A549 (cell line): ENCODE results near the gene ASIC2.

ENCODE experiments used
- HOXB13 ChIP-seq: fragments of 250-450 bp; sonication (Bioruptor Pico); IDR thresholded peaks from 2 replicates; pipeline ENCODE4 v1.5.0; 2020; ENCODE audit warnings: low read depth, mild to moderate bottlenecking, moderate library complexity
- TF ChIP-seq, protein P1 (sequence below): fragments of >200 bp; sonication (Bioruptor Twin); formaldehyde crosslinking; IDR thresholded peaks from 3 replicates; pipeline ENCODE4 v1.5.1; 2016

DNA sequence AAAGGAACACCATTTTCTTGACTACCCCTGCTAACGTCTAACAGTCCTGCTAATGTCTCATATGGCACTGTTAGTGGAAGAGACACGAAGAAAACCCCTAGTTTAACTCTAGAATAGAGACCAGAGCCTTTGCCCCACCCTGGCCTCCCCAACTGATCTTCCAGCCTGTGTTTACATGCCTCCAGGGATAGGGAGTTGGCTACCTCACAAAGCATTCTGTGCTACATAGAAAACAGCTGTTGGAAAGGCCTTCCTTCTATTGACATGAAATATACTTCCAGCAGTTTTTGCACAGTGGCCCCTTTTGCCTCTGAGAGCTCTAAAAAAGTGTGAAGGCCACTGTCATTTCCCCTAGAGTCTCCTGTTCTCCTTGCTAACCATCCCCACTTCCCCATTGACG, 73.1 kb downstream of the ASIC2 start:
- TF ChIP-seq, protein P1, sequence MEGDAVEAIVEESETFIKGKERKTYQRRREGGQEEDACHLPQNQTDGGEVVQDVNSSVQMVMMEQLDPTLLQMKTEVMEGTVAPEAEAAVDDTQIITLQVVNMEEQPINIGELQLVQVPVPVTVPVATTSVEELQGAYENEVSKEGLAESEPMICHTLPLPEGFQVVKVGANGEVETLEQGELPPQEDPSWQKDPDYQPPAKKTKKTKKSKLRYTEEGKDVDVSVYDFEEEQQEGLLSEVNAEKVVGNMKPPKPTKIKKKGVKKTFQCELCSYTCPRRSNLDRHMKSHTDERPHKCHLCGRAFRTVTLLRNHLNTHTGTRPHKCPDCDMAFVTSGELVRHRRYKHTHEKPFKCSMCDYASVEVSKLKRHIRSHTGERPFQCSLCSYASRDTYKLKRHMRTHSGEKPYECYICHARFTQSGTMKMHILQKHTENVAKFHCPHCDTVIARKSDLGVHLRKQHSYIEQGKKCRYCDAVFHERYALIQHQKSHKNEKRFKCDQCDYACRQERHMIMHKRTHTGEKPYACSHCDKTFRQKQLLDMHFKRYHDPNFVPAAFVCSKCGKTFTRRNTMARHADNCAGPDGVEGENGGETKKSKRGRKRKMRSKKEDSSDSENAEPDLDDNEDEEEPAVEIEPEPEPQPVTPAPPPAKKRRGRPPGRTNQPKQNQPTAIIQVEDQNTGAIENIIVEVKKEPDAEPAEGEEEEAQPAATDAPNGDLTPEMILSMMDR = no peak
- TF ChIP-seq HOXB13 (CRISPR knock-in tag) = no peak
